Activated B cell treated with CpG ODN at 0.5 μM for 24 hours (primary cell): ENCODE results near the gene TIFAB. TPM values are rescaled to one million over a fixed set of nuclear protein-coding genes. Genes with fewer than 3 reads are reported as not detected.

Source experiments
- ATAC-seq: fragments of 200-7000 bp; cut with Tn5 transposase; one replicate; pipeline ENCODE4 v1.10.0; 2021; ENCODE audit warnings: low read depth, mild to moderate bottlenecking, moderate library complexity
- CTCF ChIA-PET: fragments of 350-600 bp; sonication (Branson Sonifier 250); formaldehyde crosslinking; loops from one replicate; lab custom pipeline; 2021; ENCODE audit warnings: antibody characterized with exemption; lab: Charles Lee
- POLR2A ChIA-PET: fragments of 350-600 bp; sonication (Branson Sonifier 250); formaldehyde crosslinking; loops from one replicate; lab custom pipeline; 2021; ENCODE audit warnings: antibody characterized with exemption; lab: Charles Lee
- DNase-seq: peaks from one replicate; pipeline ENCODE4 v3.0.0; 2022
- H3K27ac Mint-ChIP-seq: one replicate; pipeline ENCODE4 v1.8.0; 2020; ENCODE audit warnings: mixed read lengths
- H3K27me3 Mint-ChIP-seq: one replicate; pipeline ENCODE4 v1.8.0; 2021; ENCODE audit warnings: mixed read lengths
- H3K36me3 Mint-ChIP-seq: one replicate; pipeline ENCODE4 v1.8.0; 2021; ENCODE audit warnings: low read depth, mixed read lengths
- H3K4me1 Mint-ChIP-seq: one replicate; pipeline ENCODE4 v1.8.0; 2021; ENCODE audit warnings: mixed read lengths
- H3K4me3 Mint-ChIP-seq: one replicate; pipeline ENCODE4 v1.8.0; 2020; ENCODE audit warnings: mild to moderate bottlenecking, mixed read lengths
- H3K9me3 Mint-ChIP-seq: one replicate; pipeline ENCODE4 v1.8.0; 2020; ENCODE audit warnings: mixed read lengths
- CTCF ChIP-seq: fragments of 200-600 bp; IDR thresholded peaks from one replicate; pipeline ENCODE4 v1.8.0; 2022; ENCODE audit warnings: antibody characterized with exemption, mild to moderate bottlenecking
- intact Hi-C: fragments of 100-400 bp; cut with micrococcal nuclease; formaldehyde crosslinking; loops from one replicate; pipeline ENCODE4 v1.15.1; 2024
- total RNA-seq: library from RNA; stranded (reverse); gene quantifications from 2 replicates; pipeline ENCODE4 v1.2.3, GENCODE V29; 2022

TIFAB gene
- total RNA-seq, 1 donor from 2014 or later, result not detected

- DNase-seq (no peak), ATAC-seq (no peak)
- peaks cover 3% of the 10 kb centered on the region for H3K36me3 Mint-ChIP-seq
- peaks cover 28% of the 10 kb centered on the region for H3K27me3 Mint-ChIP-seq
- peaks cover 9% of the 10 kb centered on the region for H3K9me3 Mint-ChIP-seq
- CTCF ChIA-PET, result no interaction called here
- no peak overlapping the region for H3K4me3 Mint-ChIP-seq
- no peaks in the 10 kb centered on the region for H3K4me1 Mint-ChIP-seq
- TF ChIP-seq CTCF, result no peak
- intact Hi-C loops, result no loop called here
- no peak overlapping the region for H3K27ac Mint-ChIP-seq
- POLR2A ChIA-PET, result no interaction called here
These were observed 35.1 kb downstream of the TIFAB start for GRCh38 chr5:135417083-135417482.

- CTCF ChIA-PET, result no interaction called here
- ATAC-seq, result no peak
These were observed 47.1 kb downstream of the TIFAB start for GRCh38 chr5:135405082-135405481.

GRCh38 chr5:135402031-135402430 is 50.1 kb downstream of the TIFAB start:
- H3K4me1 Mint-ChIP-seq, result peaks cover 26% of the 10 kb centered on the region
- ChIA-PET CTCF (no interaction called here), POLR2A (no interaction called here)
- peaks cover 3% of the 10 kb centered on the region for H3K36me3 Mint-ChIP-seq
- ATAC-seq (no peak), DNase-seq (no peak)
- H3K9me3 Mint-ChIP-seq, result peaks cover 4% of the 10 kb centered on the region
- no peak overlapping the region for H3K27ac Mint-ChIP-seq
- TF ChIP-seq CTCF, result no peak
- H3K27me3 Mint-ChIP-seq, result no peaks in the 10 kb centered on the region
- no peak overlapping the region for H3K4me3 Mint-ChIP-seq
- intact Hi-C loops, result no loop called here

More at GRCh38 chr5:135405082-135405481, 47.1 kb downstream of the TIFAB start:
- Mint-ChIP-seq H3K27ac (no peak overlapping the region), H3K27me3 (peaks cover 4% of the 10 kb centered on the region), H3K4me3 (no peak overlapping the region), H3K36me3 (no peaks in the 10 kb centered on the region), H3K9me3 (peaks cover 4% of the 10 kb centered on the region), H3K4me1 (peaks cover 5% of the 10 kb centered on the region)
- no peak for TF ChIP-seq CTCF
- DNase-seq, result no peak
- intact Hi-C loops, result no loop called here
- POLR2A ChIA-PET, result no interaction called here

GRCh38 chr5:135400866-135401265 is 51.3 kb downstream of the TIFAB start:
- intact Hi-C loops, result no loop called here
- Mint-ChIP-seq H3K36me3 (peaks cover 3% of the 10 kb centered on the region), H3K27ac (no peak overlapping the region), H3K4me1 (peaks cover 37% of the 10 kb centered on the region), H3K27me3 (no peaks in the 10 kb centered on the region), H3K4me3 (peak overlapping the region; percentile 12), H3K9me3 (peaks cover 4% of the 10 kb centered on the region)
- POLR2A ChIA-PET, result no interaction called here
- CTCF ChIA-PET, result no interaction called here
- ATAC-seq (no peak), DNase-seq (no peak)
- no peak for TF ChIP-seq CTCF

- no peak for DNase-seq
- CTCF ChIA-PET, result no interaction called here
- H3K36me3 Mint-ChIP-seq, result peaks cover 3% of the 10 kb centered on the region
- intact Hi-C loops, result loop anchor here (10.0 kb wide), 1 partner anchor 345 kb away; no protein-coding TSS in a partner anchor
- POLR2A ChIA-PET, result no interaction called here
- ATAC-seq, result no peak
- H3K27ac Mint-ChIP-seq, result peak overlapping the region; percentile 89
- no peaks in the 10 kb centered on the region for H3K27me3 Mint-ChIP-seq
- TF ChIP-seq CTCF, result no peak
- peaks cover under 1% of the 10 kb centered on the region for H3K9me3 Mint-ChIP-seq
- peak overlapping the region; percentile 89 for H3K4me3 Mint-ChIP-seq
- H3K4me1 Mint-ChIP-seq, result peaks cover 45% of the 10 kb centered on the region
These were observed 52.2 kb downstream of the TIFAB start for GRCh38 chr5:135399794-135400542.
